Stimulated activated CD4-positive, alpha-beta T cell treated with anti-CD3 and anti-CD28 coated beads, TNF-alpha, amount 100 ng/mL, for 1 hour (primary cell): ENCODE data around the gene RMND1.

Source experiments
- DNase-seq, 3 donors: peaks; one replicate each; pipeline ENCODE4 v3.0.0-alpha.2; 2020; ENCODE audit warnings: low read depth in 3 of 3, low spot score in 1 of 3

The RMND1 gene

GRCh38 chr6:151417477-151417876 is 34.4 kb downstream of the RMND1 start:
- no peak for DNase-seq

- no peak for DNase-seq
These were observed 37.2 kb downstream of the RMND1 start for GRCh38 chr6:151414641-151415260.

GRCh38 chr6:151413372-151414145 is 38.4 kb downstream of the RMND1 start:
- DNase-seq, result peak in 2 of 3 donors; percentile 31 to 34

GRCh38 chr6:151412909-151413308 is 39.0 kb downstream of the RMND1 start:
- DNase-seq, result no peak

- no peak for DNase-seq
These were observed 42.2 kb downstream of the RMND1 start for GRCh38 chr6:151409679-151410078.

GRCh38 chr6:151409260-151409659 is 42.7 kb downstream of the RMND1 start:
- no peak for DNase-seq

- DNase-seq, result no peak
These were observed 43.1 kb downstream of the RMND1 start for GRCh38 chr6:151408858-151409257.

- no peak for DNase-seq
These were observed 48.0 kb downstream of the RMND1 start for GRCh38 chr6:151403919-151404308.

- no peak for DNase-seq
These were observed 49.7 kb downstream of the RMND1 start for GRCh38 chr6:151402228-151402627.

GRCh38 chr6:151400473-151400872 is 51.5 kb downstream of the RMND1 start:
- DNase-seq, result no peak

GRCh38 chr6:151399679-151400078 is 52.2 kb downstream of the RMND1 start:
- no peak for DNase-seq

- no peak for DNase-seq
These were observed 58.5 kb downstream of the RMND1 start for GRCh38 chr6:151393410-151393809.

- no peak for DNase-seq
These were observed 59.5 kb downstream of the RMND1 start for GRCh38 chr6:151392427-151392826.

- DNase-seq, result peak in 2 of 3 donors; percentile 39 to 46
These were observed 60.2 kb downstream of the RMND1 start, which contains the start of gene ZBTB2 for GRCh38 chr6:151391471-151392413. Gene ZBTB2 (minus strand): TSS chr6:151391559. CDS start chr6:151373637, 17,922 bp downstream.

- DNase-seq, result peak; percentile 54 to 75 (median 72)
These were observed 61.0 kb downstream of the RMND1 start for GRCh38 chr6:151390851-151391470.

- DNase-seq, result peak; percentile 93 to 96 (median 96)
These were observed 61.6 kb downstream of the RMND1 start for GRCh38 chr6:151390276-151390850.

- no peak for DNase-seq
These were observed 62.2 kb downstream of the RMND1 start for GRCh38 chr6:151389618-151390275.

GRCh38 chr6:151388997-151389617 is 62.8 kb downstream of the RMND1 start:
- DNase-seq, result no peak

- DNase-seq, result no peak
These were observed 63.7 kb downstream of the RMND1 start for GRCh38 chr6:151388236-151388635.
